Iris pigment epithelial cell (primary cell): ENCODE results near the gene PBOV1.
A peak's percentile ranks its signal among the peaks of the same experiment; 100 is the strongest.

Source experiments
- DNase-seq: peaks from one replicate; pipeline ENCODE4 v3.0.0-alpha.2; 2011; ENCODE audit warnings: low read depth

PBOV1 gene

GRCh38 chr6:138218449-138218848, at the start of gene PBOV1:
TSS of gene PBOV1 (minus strand) at chr6:138218491. CDS start at chr6:138218395, 96 bp downstream.
- no peak for DNase-seq

- DNase-seq: no peak
These were observed 47.8 kb upstream of the PBOV1 start for GRCh38 chr6:138266095-138266494.

- DNase-seq: no peak
These were observed 46.1 kb upstream of the PBOV1 start for GRCh38 chr6:138264372-138264880.

- DNase-seq: no peak
These were observed 45.7 kb upstream of the PBOV1 start for GRCh38 chr6:138263963-138264362.

GRCh38 chr6:138261116-138261780, 43.0 kb upstream of the PBOV1 start:
- no peak for DNase-seq

- DNase-seq: no peak
These were observed 40.7 kb upstream of the PBOV1 start for GRCh38 chr6:138258991-138259390.

GRCh38 chr6:138258197-138258596, 39.9 kb upstream of the PBOV1 start:
- no peak for DNase-seq

GRCh38 chr6:138257638-138258040, 39.3 kb upstream of the PBOV1 start:
- DNase-seq: no peak

- DNase-seq: no peak
These were observed 37.2 kb upstream of the PBOV1 start for GRCh38 chr6:138255443-138255842.

GRCh38 chr6:138253731-138254130, 35.4 kb upstream of the PBOV1 start:
- no peak for DNase-seq

- peak; percentile 38 for DNase-seq
These were observed 32.4 kb upstream of the PBOV1 start for GRCh38 chr6:138250513-138251247.

GRCh38 chr6:138250053-138250452, 31.8 kb upstream of the PBOV1 start:
- DNase-seq: no peak

GRCh38 chr6:138248878-138249277, 30.6 kb upstream of the PBOV1 start:
- DNase-seq: no peak

- no peak for DNase-seq
These were observed 29.7 kb upstream of the PBOV1 start for GRCh38 chr6:138248011-138248410.

GRCh38 chr6:138246650-138247440, 28.6 kb upstream of the PBOV1 start:
- no peak for DNase-seq

- DNase-seq: no peak
These were observed 27.5 kb upstream of the PBOV1 start for GRCh38 chr6:138245751-138246150.

- no peak for DNase-seq
These were observed 24.8 kb upstream of the PBOV1 start for GRCh38 chr6:138242987-138243592.

- DNase-seq: no peak
These were observed 23.6 kb upstream of the PBOV1 start for GRCh38 chr6:138241934-138242333.

- no peak for DNase-seq
These were observed 23.1 kb upstream of the PBOV1 start for GRCh38 chr6:138241381-138241780.

GRCh38 chr6:138240476-138241245, 22.4 kb upstream of the PBOV1 start:
- DNase-seq: peak; percentile 53

GRCh38 chr6:138239774-138240173, 21.5 kb upstream of the PBOV1 start:
- no peak for DNase-seq
